Sigmoid colon (tissue), 4 donors: Measurements from ENCODE around the gene HDAC4.

Source experiments
- EP300 ChIP-seq, 4 donors: sonication (generic); formaldehyde crosslinking; IDR thresholded peaks; one replicate each; pipeline ENCODE4 v1.6.1; 2017; ENCODE audit warnings: antibody characterized with exemption in 4 of 4
- POLR2A ChIP-seq, 2 donors: fragments of 450-650 bp; IDR thresholded peaks; one replicate each; pipeline ENCODE4 v1.6.1; 2016; ENCODE audit warnings: antibody characterized with exemption in 2 of 2, mild to moderate bottlenecking in 2 of 2, moderate library complexity in 2 of 2
- POLR2AphosphoS5 ChIP-seq, 4 donors: sonication (generic); formaldehyde crosslinking; IDR thresholded peaks; one replicate each; pipeline ENCODE4 v1.6.1; 2017; ENCODE audit warnings: antibody characterized with exemption in 4 of 4
- TF ChIP-seq, protein P1 (sequence below), 4 experiments: fragments of 450-650 bp in 3 of 4; fragments of 200-600 bp in 1 of 4; IDR thresholded peaks; one replicate each; pipeline ENCODE4 v1.5.1; 2016 to 2019; ENCODE audit warnings: antibody characterized with exemption in 4 of 4, mild to moderate bottlenecking in 3 of 4, moderate library complexity in 2 of 4

DNA sequence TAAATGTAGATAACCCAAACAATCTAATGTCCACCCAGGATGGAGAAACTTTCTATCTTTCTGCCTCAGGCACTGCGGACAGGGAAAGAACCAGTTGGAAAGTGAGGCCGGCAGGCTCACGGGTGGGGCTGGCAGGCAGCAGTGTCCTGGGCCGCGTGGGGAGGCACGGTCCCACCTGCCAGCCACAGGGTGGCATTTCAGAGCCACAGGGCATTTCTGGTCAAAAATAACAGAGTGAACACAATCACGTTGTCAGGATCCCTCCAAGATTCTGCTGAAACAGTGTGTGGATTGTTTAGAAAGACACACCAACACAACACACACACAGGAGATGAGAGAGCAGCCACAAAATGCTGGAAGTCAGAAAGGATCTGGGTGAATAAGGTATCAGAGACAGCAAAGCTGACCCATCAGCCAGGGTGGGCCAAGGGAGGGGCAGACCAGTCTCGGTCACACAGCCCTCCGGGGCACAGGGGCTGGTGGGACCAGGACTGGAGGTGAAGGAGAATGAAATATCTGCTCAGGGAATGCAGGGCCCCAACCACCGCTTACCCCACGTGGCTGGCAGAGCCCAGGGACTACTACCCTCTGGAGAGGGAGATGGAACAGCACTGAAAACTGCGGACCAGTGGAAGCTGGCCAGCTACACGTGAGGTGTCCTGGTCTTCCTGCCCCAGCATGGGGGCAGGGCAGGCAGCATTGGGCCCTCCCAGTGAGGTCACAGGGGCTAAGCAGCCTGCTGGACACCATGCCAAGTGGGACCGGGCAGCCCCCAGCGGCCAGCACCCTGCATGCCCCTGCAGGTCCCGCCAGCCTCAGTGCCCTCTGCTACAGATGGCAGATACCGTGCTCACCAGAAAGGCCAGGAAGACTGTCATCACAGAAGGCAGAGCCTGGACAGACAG lies 173.9 kb downstream of the HDAC4 start:
- TF ChIP-seq, protein P1, sequence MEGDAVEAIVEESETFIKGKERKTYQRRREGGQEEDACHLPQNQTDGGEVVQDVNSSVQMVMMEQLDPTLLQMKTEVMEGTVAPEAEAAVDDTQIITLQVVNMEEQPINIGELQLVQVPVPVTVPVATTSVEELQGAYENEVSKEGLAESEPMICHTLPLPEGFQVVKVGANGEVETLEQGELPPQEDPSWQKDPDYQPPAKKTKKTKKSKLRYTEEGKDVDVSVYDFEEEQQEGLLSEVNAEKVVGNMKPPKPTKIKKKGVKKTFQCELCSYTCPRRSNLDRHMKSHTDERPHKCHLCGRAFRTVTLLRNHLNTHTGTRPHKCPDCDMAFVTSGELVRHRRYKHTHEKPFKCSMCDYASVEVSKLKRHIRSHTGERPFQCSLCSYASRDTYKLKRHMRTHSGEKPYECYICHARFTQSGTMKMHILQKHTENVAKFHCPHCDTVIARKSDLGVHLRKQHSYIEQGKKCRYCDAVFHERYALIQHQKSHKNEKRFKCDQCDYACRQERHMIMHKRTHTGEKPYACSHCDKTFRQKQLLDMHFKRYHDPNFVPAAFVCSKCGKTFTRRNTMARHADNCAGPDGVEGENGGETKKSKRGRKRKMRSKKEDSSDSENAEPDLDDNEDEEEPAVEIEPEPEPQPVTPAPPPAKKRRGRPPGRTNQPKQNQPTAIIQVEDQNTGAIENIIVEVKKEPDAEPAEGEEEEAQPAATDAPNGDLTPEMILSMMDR (IDR thresholded peaks at IDR 0.05): no peak
- TF ChIP-seq EP300 (IDR thresholded peaks at IDR 0.05) (no peak), POLR2AphosphoS5 (IDR thresholded peaks at IDR 0.05) (peak in 1 of 4 donors; percentile 18), POLR2A (IDR thresholded peaks at IDR 0.05) (no peak)
